Effector memory CD4-positive, alpha-beta T cell (primary cell): ENCODE data around the gene ZNF692.
A peak's percentile ranks its signal among the peaks of the same experiment; 100 is the strongest.

ENCODE experiments used
- DNase-seq, 3 donors: peaks; one replicate each; pipeline ENCODE4 v3.0.0-alpha.2; 2020
- H3K27ac ChIP-seq: 2 replicates; pipeline ENCODE4 v1.7.0; 2013; ENCODE audit warnings: mild to moderate bottlenecking, low read length, moderate library complexity; ENCODE audit not compliant: insufficient read depth, poor library complexity, severe bottlenecking
- H3K27me3 ChIP-seq: replicated peaks from 2 replicates; pipeline ENCODE4 v1.7.0; 2013; ENCODE audit warnings: mild to moderate bottlenecking, low read length; ENCODE audit not compliant: insufficient read depth, control insufficient read depth, poor library complexity, severe bottlenecking
- H3K36me3 ChIP-seq: 2 replicates; pipeline ENCODE4 v1.7.0; 2013; ENCODE audit warnings: mild to moderate bottlenecking, low read length, moderate library complexity; ENCODE audit not compliant: control insufficient read depth, insufficient read depth
- H3K4me1 ChIP-seq: 2 replicates; pipeline ENCODE4 v1.7.0; 2013; ENCODE audit warnings: low read length, mild to moderate bottlenecking; ENCODE audit not compliant: control insufficient read depth, insufficient read depth, poor library complexity, severe bottlenecking
- H3K4me3 ChIP-seq: 2 replicates; pipeline ENCODE4 v1.7.0; 2013; ENCODE audit warnings: low read length, low read depth, mild to moderate bottlenecking; ENCODE audit not compliant: insufficient read depth, poor library complexity, severe bottlenecking
- H3K9me3 ChIP-seq: 2 replicates; pipeline ENCODE4 v1.7.0; 2013; ENCODE audit warnings: mild to moderate bottlenecking, low read length, moderate library complexity; ENCODE audit not compliant: control insufficient read depth
- total RNA-seq, 3 donors: gene quantifications; one replicate each; lab custom pipeline; 2026; lab: John Stamatoyannopoulos, UW

ZNF692 gene
- total RNA-seq: 29.7 to 41.0 (median 31.0) reads per million in 3 donors

GRCh38 chr1:248858891-248859889, at the start of gene ZNF692:
Gene ZNF692 (minus strand): TSS chr1:248859085. CDS start chr1:248858309, 776 bp downstream.
- no peaks in the 10 kb centered on the region for H3K9me3 ChIP-seq
- peak within 1 kb of the TSS; percentile 53 for H3K4me3 ChIP-seq
- peaks cover 31% of the 10 kb centered on the region for H3K4me1 ChIP-seq
- H3K27ac ChIP-seq: peak within 1 kb of the TSS; percentile 73
- H3K36me3 ChIP-seq: no peaks in the 10 kb centered on the region
- no peaks in the 10 kb centered on the region for H3K27me3 ChIP-seq
- DNase-seq: peak; percentile 92 to 95 (median 93)

DNA sequence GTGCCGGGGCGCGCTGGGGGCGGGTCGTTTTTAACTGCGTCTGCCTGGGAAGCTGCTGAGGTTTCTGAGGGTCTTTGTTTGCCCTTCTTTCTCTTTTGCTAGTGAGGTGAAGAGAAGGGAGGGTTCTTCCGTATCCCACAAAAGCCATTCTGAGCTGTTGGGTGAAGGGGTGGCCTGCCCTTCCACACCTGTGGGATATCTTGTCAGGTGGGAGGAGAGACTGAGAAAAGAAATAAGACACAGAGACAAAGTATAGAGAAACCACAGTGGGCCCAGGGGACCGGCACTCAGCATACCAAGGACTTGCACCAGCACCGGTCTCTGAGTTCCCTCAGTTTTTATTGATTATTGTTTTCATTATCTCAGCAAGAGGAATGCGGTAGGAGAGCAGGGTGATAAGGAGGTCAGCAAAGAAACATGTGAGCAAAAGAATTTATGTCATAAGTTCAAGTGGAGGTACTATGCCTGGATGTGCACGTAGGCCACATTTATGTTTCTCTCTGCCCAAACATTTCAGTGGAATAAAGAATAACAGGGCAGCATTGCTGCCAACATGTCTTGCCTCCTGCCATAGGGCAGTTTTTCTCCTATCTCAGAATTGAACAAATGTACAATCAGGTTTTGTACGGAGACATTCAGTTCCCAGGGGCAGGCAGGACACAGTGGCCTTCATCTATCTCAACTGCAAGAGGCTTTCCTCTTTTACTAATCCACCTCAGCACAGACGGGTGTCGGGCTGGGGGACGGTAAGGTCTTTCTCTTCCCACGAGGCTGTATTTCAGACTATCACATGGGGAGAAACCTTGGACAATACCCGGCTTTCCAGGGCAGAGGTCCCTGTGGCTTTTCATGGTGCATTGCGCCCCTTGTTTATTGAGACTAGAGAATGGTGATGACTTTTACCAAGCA, 48.1 kb upstream of the ZNF692 start:
- Histone ChIP-seq H3K36me3 (peaks cover under 1% of the 10 kb centered on the region), H3K4me1 (no peaks in the 10 kb centered on the region), H3K27ac (peak overlapping the region; percentile 81), H3K27me3 (no peaks in the 10 kb centered on the region), H3K4me3 (peak overlapping the region; percentile 57), H3K9me3 (no peaks in the 10 kb centered on the region)
- no peak for DNase-seq

- Histone ChIP-seq H3K4me3 (peak within 1 kb of the TSS; percentile 57), H3K27me3 (no peaks in the 10 kb centered on the region), H3K9me3 (no peaks in the 10 kb centered on the region), H3K36me3 (no peaks in the 10 kb centered on the region), H3K4me1 (no peaks in the 10 kb centered on the region), H3K27ac (peak within 1 kb of the TSS; percentile 81)
- DNase-seq: peak; percentile 83 to 89 (median 88)
These were observed 47.3 kb upstream of the ZNF692 start, which contains the start of gene PGBD2 for GRCh38 chr1:248906009-248906752. Gene PGBD2 (plus strand): TSS chr1:248906235. CDS start chr1:248913863, 7,628 bp downstream.

- no peaks in the 10 kb centered on the region for H3K36me3 ChIP-seq
- H3K9me3 ChIP-seq: no peaks in the 10 kb centered on the region
- DNase-seq: no peak
- peak overlapping the region; percentile 74 for H3K27ac ChIP-seq
- no peaks in the 10 kb centered on the region for H3K4me1 ChIP-seq
- H3K27me3 ChIP-seq: no peaks in the 10 kb centered on the region
- H3K4me3 ChIP-seq: peak overlapping the region; percentile 57
These were observed 46.8 kb upstream of the ZNF692 start for GRCh38 chr1:248905662-248906008.

DNA sequence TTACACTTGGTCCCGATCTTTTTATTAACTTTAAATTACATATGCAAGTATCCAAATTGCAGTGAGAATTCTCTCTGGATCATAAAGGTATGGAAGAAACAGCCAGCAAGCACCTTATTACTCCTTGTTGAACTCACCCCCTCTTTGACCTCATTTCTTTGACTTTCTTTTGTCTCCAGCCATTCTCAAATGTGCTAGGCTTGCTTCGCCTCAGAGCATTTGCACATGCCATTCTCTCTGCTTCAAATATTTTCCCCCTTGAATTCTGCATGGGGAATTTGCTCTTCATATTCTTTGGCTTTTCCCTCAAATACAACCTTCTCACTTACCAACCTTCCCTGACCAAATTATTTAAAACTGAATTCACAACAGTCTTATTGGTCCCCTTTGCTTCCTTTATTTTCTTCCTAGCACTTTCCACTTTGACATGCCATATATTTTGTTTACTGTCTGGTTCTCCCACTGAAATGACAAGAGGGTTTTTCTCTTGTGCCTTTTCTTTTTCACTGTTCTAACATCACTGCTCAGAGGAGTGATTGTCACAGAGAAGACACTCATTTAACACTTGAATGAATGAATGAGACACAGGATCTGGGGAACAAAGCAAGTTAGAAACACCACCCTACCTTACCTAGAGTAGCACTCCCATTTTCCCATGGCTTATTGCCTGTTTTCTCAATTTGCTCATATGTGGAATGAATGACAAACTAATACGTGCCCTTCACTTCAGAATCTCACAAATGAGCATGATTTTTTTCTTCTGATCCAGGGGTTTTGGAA, 45.7 kb upstream of the ZNF692 start:
- no peaks in the 10 kb centered on the region for H3K27me3 ChIP-seq
- no peaks in the 10 kb centered on the region for H3K36me3 ChIP-seq
- no peak for DNase-seq
- H3K27ac ChIP-seq: no peak overlapping the region
- no peaks in the 10 kb centered on the region for H3K4me1 ChIP-seq
- H3K4me3 ChIP-seq: no peak overlapping the region
- no peaks in the 10 kb centered on the region for H3K9me3 ChIP-seq

- Histone ChIP-seq H3K27me3 (no peaks in the 10 kb centered on the region), H3K9me3 (no peaks in the 10 kb centered on the region), H3K4me3 (no peak overlapping the region), H3K4me1 (no peaks in the 10 kb centered on the region), H3K36me3 (no peaks in the 10 kb centered on the region), H3K27ac (no peak overlapping the region)
- DNase-seq: no peak
These were observed 42.7 kb upstream of the ZNF692 start for GRCh38 chr1:248901578-248901977.

DNA sequence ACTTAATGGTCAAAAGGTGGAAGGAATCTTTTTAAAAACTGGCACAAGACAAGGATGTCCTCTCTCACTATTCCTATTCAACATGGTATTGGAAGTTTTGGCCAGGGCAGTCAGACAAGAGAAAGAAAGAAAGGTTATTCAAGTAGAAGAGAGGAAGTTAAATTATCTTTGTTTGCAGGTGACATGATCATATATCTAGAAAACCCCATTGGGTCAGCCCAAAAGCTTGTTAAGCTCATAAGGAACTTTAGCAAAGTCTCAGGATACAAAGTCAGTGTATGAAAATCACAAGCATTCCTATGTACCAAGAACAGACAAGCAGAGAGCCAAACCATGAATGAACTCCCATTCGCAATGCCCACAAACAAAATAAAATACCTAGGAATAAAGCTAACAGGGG, 41.8 kb upstream of the ZNF692 start:
- H3K27me3 ChIP-seq: no peaks in the 10 kb centered on the region
- no peak overlapping the region for H3K4me3 ChIP-seq
- no peaks in the 10 kb centered on the region for H3K36me3 ChIP-seq
- no peaks in the 10 kb centered on the region for H3K9me3 ChIP-seq
- no peak for DNase-seq
- H3K27ac ChIP-seq: no peak overlapping the region
- H3K4me1 ChIP-seq: no peaks in the 10 kb centered on the region

DNA sequence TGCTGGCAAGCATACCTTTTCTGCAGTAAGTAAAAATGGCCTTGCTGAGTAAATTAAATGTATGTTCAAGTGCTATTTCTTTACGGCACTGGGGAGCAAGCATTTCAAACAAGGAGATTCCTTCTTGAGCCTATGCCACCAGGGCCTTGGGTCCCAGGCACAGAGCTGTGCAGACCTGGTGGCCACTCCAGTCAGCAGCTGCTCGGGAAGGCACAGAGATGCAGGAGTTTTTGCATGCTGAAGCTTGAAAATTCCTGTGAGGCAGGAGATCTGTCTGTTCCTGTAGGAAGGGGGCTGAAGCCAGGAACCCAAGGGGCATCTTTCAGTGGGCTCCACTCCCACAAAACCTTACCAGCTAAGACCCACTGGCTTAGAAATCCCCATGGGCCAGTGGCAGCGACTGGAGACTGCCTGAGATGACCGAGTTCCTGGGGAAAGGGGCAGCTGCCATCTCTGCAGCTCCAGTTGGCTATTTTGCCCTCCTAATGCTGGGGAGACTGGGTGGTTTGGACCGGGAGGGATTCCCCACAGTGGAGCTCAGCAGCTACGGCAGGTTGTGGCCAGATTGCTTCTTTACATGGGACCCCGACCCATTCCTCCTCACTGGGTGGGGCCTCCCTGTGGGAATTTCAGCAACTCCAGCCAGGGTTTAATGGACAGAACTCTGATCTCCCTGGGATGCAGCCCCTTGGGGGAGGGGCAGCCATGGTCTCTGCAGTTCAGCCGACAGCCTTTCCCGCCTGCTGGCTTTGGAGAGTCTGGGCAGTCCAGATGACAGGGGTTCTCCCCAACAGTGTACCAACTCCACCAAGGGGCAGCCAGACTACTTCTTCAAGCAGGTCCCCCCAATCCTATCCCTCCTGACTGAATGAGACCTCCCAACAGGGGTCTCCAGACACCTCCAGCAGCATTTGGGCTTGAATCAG, 38.8 kb upstream of the ZNF692 start:
- Histone ChIP-seq H3K4me1 (no peaks in the 10 kb centered on the region), H3K27ac (no peak overlapping the region), H3K4me3 (no peak overlapping the region), H3K27me3 (no peaks in the 10 kb centered on the region), H3K9me3 (no peaks in the 10 kb centered on the region), H3K36me3 (no peaks in the 10 kb centered on the region)
- DNase-seq: no peak
